Renal cortex interstitium (tissue), 11 donors: ENCODE data around the gene KCNJ6. TPM values are rescaled to one million over a fixed set of nuclear protein-coding genes. Genes with fewer than 3 reads are reported as not detected.
"Not testable (repeated sequence)": the region's sequence is repeated elsewhere in the genome, so short reads cannot be mapped to it uniquely, and the experiment has no call there.

Source experiments
- DNase-seq, 11 donors: peaks; one replicate each; pipeline ENCODE4 v3.0.0-alpha.2; 2013; ENCODE audit warnings: low read depth in 9 of 11, low spot score in 4 of 11; ENCODE audit errors: extremely low read depth in 1 of 11
- polyA plus RNA-seq, 3 donors: library from polyadenylated mRNA; unstranded; fragments of 120-200 nt; gene quantifications; one replicate each; pipeline ENCODE4 v1.2.1, GENCODE V29; 2013; ENCODE audit not compliant: insufficient read length in 3 of 3

KCNJ6 gene
- polyA plus RNA-seq, 3 donors, result 0.26 to 0.29 (median 0.28) TPM

DNA sequence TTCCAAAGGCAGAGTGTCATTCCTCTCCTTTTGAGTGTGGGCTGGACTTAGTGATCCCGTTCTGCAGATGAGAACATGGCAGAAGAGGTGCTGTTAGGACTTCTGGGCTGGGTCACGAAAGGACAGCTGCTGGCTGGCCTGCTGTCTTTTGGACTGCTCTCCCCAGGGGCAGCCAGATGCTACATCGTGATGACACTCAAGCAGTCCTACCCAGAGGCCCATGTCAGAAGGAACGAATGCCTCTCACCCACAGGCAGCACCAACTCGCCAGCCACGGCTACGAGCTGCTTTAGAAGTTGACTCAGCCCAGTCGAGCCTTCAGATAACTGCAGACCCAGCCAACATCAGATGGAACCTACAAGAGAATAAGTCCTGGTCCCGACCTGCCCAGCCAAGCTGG, 156.5 kb downstream of the KCNJ6 start:
- no peak for DNase-seq

DNA sequence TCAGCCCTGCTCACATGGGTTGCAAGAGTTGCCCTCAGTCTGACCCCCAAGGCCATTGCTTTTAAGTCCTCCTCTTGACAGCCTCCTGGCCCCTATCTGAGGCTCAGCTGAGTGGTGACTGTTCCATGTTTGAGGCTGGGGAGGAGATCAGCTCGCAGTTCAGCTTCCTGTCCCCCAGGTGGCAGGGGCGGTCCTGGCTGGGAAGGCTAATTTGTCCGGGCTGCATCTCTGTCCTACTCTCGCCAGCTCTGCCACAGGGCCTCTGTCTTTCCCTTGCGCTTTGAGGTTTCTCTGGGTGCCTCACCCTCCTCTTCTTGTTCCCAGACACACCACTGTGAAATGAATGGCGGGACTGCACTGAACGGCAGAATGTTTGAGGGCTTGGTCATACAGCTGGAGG, 157.3 kb downstream of the KCNJ6 start:
- peak in 4 of 11 donors; percentile 14 to 27 (median 18) for DNase-seq

DNA sequence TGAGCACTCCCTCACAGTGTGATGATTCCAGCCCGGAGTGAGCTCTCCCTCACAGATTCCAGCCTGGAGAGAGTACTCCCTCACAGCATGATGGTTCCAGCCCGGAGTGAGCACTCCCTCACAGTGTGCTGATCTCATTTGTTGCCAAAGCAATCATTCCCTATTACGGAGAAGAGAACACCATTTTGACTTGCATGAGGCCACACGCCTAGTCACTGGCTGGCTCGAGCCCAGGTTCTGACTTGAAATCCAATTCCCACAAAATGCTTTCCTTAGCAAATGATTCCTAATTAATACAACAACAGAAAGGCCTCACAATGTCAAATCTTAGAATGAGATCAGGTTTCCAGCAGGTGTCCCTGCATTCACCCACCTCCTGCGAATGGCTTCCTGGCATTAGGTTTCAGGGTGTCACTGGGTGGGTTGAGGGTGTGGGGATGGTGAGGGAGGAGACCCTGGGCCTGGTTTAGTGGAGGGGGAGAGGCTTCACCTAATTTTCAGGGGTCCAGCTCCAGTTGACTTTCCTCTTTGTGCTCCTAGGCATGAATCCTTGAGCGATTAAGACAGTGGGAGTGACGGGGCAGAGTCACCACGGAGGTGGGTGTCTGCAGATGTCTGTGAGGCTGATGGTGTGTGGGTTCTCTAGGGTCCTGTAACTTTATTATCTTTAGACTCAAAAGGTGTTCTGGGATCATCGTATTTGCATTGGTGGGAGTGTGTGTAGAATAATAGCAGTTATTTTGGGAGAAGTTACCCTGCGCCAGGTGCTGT, 158.5 kb downstream of the KCNJ6 start:
- DNase-seq, result no peak

DNA sequence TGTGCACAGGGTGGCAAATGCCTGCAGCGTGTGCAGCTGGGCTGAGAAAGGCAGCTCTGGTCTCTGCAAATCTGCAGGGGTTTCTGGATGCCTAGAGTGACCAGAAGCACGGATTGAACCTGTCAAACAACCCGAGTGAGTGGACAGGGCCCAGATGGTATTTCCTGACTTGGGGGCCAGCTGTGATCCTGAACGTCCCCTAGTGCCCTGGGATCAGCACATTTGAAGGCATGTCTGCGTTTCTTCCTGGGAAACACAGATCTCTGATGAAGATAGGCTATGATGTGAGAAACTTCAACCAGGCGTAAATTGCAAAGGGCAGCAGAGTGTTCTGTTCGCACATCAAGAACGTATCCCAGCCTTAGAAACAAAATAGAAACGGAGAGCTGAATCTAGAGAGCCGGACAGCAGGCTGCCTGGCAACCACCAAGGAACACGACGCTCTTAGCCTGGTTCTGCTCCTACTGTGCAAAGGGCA, 163.1 kb downstream of the KCNJ6 start:
- peak in 4 of 11 donors; percentile 4 to 14 (median 10) for DNase-seq

DNA sequence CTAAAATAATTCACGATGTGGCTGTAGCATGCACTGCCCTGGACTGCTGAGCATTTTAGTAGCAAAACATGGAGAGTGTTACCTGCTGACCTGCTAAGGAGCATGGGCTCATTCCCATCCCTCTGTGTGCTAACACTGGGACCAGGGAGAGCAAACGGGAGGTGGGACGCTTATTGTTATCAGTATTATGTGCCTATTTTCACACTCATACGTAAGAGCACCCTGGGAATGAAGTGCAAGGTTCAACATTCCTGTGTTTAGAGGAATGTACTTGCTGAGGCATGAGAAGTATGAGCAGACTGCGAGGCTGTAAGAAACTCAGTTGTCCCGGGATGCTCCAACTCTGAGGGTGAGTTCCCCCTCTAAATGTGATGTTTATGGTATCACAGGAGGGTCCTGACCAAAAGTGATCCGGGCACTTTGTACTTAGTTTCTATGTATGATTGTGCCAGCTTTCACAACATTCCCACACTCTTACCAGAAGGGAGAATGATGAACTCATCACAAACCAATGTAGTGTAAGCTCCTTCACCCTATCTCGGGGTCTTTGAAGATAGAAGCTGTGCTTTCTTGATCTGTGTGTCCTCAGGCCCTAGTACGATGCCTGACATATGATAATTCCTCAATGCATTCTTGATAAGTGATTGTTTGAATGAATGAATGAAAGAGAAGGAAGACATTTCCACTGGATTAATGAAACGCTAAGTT, 164.8 kb downstream of the KCNJ6 start:
- DNase-seq, result no peak

DNA sequence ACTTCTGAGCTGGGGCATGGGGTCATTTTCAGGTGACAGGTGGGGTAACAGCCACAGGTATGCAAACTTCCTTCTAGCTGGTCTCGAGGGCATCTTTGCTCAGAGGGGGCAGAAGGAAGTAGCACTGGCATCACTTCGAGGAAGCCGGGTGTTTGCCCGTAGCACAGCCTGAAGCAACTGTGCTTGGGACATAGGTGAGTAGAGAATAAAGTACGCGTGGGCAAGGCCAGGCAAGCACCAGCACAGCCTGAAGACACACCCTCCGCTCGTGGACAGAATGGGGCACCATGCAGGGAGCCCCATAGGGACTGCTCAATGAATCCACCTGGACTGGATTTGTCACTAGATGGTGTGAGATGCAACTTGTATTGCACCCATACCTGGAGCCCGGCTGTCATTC, 167.1 kb downstream of the KCNJ6 start:
- no peak for DNase-seq

DNA sequence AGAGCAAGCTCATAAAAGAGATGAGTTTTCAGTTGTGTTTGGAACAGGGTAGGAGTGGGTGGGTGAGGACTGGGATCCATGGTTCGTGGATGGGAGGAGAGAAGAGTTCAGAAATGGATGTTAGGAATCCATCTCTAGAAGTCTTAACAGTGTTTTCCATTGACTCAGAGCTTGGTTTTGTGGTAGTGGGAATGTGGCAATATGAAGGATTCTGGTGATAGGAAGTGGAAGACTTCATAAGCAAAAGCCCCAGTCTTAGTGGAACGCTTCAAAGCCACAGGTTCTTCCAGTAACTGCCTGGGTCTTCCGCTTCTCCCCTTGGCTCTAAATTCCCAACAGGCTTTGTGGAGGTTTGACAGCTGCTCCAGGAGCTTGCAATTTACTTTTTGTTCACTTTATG, 167.9 kb downstream of the KCNJ6 start:
- no peak for DNase-seq

DNA sequence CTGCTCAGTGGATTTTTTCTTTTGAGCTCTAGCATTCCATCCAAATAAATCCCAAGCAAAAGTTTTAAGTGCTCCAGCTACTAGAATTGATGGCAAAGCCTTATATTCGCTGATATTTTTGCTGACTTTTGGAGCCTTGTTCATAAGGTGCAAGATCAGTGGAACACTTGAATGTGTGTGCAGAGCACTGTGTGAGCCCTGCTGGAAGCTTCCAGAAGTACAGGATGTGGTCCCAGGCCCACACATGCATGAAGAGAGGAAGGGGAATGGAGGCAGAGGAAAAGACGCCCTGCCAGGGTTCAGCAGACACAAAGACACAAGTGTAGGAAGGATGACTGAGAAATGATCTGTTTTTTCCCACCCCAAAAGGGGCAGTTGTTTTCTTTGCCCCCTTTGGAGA, 169.4 kb downstream of the KCNJ6 start:
- DNase-seq, result no peak

DNA sequence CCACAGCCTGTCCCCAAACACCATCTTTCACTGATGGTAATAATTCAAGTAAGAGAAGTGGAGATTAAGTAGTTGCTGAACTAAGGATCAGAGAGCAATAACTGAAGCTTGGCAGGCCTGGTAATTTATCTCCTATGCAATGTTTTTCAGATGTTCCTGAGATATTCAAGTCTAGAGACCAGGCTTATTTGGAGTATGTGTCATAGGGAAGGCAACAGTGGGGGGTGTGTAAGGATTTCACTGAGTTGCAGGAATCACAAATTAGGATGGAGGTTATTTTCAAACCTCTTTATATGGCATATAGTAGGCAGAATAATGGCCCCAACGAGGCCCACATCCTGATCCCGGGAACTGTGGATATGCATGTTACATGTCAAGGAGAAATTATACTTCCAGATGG, 171.7 kb downstream of the KCNJ6 start:
- no peak for DNase-seq

DNA sequence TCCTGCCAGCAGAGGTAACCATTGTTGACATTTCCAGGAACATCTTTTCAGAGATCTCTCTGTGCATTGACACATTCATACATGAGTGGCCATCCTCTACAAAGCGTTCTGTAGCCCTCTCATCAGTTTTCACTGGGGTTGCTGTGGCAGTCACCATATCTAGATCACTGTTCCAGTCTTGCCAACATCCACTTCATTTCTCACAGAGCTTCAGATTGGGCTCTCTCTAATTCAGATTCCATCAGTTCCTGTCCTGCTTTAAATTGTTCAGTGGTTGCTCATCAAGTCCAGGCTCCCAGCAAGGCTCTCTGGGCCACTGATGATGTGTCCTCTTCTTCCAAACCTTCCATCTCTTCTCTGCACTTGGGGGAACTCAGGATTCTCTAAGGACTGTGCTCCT, 173.7 kb downstream of the KCNJ6 start:
- DNase-seq, result no peak

DNA sequence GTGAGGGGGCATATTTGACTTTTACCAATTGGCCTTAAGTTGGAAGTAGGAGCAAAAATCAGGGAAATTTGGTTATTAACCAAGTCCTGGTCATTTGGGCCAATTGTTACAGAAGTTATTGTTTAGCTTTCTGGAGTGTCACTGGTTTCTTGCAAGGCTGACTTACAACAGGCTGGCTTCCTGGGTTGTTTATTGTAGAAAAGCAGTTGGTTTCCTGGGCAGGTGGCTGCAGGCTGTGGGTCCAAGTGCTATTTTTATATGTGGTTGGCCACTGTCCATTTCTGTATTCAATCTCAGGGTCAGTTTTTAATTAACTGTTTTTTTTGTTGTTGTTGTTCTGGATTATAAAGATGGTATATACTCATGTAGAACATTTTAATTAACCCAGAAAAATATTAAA, 174.1 kb downstream of the KCNJ6 start:
- no peak for DNase-seq

DNA sequence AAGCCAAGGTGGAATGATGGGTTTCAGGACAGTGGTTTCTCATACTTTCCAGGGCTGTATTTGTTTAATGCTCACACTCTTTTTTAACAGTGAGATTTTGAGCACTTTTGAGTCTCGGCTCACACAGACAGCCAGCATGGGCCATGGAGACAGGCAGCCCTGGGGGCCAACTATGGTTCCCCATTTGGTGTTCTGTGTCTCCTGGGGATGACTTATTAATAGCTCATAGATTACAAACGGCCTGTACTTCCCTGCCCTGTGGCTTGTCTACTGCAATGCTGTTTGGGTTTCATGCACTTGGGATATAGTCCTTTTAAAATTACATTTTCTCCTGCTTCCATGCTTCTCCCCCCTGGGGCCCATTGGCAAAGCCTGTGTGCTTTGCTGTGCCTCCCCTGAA, 178.3 kb downstream of the KCNJ6 start:
- DNase-seq, result no peak

DNA sequence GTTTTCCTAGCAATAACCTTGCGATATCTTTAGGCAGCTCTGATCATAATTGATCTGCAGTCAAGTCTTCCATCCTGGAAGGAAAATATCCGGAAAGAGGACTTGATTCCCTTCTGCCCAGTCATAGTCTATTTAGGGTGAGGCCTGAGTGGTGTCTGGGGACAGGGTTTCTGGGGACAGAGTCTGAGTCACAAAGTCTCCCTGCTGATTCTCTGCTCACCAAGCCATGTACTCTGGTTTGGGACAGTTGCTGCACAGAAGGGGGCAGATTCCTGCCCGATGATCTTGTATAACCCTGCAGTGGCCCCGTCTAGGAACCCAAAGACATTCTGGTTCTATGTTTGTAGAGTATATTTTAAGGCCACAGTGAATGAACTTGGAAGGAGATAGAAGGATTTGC, 178.8 kb downstream of the KCNJ6 start:
- DNase-seq, result no peak

DNA sequence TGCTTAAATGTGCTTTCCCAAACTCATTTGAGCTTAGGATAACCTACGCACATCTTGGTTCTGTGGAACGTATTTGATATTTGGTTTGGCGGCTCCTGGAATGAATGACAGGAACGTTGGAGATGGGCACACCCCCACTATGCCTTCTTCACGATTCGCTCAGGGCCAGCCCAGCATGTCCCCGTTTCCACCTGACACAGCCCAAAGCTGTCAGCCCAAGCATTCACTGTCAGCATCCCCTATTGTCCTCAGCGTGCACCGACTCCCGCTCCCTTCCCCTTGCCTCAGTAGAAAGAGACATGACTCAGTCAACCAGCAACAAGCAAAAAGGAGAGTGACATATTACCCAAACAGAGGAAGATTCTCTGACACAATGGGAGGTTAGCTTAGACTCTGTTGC, 181.4 kb downstream of the KCNJ6 start:
- DNase-seq, result no peak

DNA sequence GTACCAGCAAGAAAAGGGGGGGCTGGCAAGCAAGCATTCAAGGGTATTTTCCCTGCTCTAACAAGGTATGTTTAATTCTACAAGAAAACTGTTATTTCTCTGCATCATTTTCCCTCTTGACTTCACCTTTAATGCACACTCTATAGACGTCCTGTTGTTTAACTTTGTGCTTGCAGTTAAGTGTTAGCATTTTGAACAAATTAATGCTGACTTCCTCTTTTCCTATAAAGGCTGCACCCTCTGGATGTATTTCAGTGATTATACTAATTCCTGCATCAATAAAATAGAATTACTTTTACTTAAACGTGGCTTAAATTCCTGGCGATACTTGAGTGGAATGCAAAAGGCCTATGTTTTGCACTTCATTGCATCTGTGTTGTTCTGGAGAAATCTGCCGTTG, 183.3 kb downstream of the KCNJ6 start:
- no peak for DNase-seq

DNA sequence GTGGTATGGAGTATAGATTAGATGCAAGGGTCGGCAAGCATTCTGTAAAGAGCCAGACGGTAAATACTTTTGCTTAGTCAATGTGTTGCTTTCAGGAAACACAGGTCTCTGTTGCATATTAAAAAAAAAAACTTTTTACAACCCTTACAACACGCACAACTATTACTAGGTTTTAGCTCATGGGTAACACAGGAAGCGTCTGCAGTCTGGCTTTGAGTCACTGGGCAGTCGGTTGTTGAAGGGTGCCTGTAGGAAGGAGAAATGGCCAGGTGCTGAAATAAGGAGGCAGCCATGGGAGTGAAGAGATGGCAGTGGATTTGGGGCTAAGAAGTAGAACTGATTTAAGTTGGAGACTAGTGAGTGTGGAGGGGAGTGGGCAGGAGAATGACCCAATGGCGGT, 192.1 kb downstream of the KCNJ6 start:
- DNase-seq, result no peak

DNA sequence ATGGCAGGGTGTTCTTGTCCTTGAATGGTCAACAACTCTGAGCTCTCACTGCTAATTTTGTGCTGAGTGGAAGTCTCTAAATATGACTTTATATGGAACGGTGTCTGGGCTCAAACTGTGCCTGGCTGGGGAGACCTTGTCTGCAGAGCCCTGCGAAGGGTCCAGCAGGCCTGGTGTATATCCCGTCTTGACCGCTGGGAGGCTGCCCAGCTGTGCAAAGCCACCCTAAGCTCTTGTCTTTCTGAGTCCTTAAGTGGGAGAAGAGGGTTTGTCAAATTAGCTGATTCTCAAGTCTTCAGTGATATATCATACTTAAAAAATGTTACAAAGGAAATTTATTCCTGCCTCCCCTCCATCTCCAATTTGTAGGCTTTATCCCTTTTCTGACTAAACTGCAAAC, 198.7 kb downstream of the KCNJ6 start:
- DNase-seq, result no peak

DNA sequence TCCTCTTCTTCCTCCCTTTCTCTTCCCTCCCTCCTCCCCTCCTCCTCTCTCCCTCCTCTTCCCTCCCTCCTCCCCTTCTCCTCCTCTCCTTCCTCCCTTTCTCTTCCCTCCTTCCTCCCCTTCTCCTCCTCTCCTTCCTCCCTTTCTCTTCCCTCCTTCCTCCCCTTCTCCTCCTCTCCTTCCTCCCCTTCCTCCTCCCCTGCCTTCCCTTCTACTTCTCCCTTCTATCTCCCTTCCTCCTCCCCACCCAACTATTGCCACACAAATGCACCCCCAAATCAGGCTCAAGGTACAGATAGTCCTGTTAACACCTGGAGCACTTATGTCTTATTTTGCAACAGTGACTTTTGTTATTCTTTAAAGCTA, 203.7 kb downstream of the KCNJ6 start:
- not testable (repeated sequence) for DNase-seq

DNA sequence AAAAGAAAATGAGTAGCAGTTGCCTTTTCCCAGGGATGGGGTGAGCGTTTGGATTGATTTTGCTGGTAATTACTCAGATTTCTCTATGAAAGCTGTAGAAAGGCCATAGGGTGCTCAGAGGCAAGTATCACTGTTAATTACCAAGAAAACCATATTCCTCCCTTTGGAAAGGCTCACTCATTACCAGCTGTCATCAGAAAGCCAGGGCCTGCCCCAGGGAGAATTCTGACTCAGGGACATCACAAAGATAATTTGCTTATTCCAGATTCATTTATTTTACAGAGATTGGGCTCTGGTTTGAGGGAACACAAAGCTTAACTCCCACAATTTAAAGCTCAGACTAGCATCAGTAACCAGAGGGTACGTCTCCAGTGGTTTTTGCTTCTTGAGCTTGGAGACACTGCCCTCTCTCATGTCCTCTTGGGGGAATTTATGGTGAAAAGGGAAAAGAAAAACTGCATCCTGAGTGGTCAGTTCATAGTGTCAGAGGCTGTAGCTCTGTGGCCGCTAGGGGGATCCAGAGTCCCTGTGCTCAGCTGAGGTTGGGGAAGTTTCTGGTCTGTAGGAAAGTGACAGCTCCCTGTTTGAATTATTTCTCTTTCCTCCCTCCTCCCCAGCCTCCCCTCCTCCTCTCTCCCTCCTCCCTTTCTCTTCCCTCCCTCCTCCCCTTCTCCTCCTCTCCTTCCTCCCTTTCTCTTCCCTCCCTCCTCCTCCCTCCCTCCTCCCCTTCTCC, 204.3 kb downstream of the KCNJ6 start:
- DNase-seq, result peak; percentile 39 to 75 (median 63)

DNA sequence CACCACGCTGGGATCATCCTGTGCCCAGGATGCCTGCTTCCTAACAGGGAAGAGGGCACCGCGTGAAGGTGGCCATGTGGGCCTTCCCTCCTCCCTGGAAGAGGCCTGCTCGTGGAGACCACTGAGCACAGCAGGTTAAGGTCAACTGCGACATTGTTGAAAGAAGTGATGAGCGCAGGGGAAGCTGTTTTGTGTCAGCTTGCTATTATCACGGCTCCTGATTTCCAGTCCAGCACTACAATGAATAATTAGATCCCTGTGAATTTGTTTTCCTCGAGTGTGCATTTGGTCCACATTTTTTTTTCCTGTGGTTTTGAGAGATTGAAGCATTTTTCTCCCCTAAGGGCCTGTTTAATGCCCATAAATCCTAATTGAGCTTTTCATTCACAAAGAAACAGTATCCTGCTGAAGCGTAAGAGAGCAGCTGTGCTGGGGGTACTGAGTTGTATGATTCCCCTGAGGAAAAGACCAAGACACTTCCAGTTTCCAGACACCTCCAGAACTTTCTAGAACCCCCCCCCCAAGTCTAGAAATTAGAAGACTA, 204.9 kb downstream of the KCNJ6 start:
- DNase-seq, result no peak
